Measurements from ENCODE around the gene GSN.

Gene GSN

DNA sequence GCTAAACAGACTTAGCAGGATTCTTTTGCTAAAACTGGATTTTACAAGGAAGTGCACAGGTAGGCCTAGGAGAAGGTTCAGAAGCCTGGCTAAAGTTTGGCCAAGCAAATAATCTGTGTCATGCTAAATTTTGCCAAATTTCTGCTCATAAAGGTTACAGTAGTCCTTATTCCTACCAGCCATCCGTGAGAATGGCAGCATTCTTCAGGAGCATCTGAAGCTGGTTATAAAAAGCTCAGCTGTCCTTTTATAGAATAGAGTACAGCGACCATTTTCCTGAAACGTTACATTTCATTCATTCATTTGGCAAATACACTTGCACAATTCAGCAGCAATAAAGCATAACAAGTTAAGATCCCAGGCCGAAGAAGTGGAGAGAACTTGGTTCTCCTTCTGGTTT lies 6.9 kb downstream of the GSN start:
- Histone ChIP-seq H3K27me3 (ENCODE audit: control insufficient read depth, insufficient read depth, low read length) (peaks cover 38% of the 10 kb centered on the region), H3K9me3 (ENCODE audit: control insufficient read depth, insufficient read depth, low read depth, low read length) (no peaks in the 10 kb centered on the region), H3K4me1 (ENCODE audit: control insufficient read depth, insufficient read depth, low read length) (peaks cover 28% of the 10 kb centered on the region), H3K27ac (ENCODE audit: low read depth, low read length) (no peak overlapping the region), H3K9ac (ENCODE audit: low read length) (no peak overlapping the region), H3K4me3 (ENCODE audit: low read depth, low read length) (no peak overlapping the region), H3K36me3 (ENCODE audit: control insufficient read depth, insufficient read depth, low read length) (no peaks in the 10 kb centered on the region)

DNA sequence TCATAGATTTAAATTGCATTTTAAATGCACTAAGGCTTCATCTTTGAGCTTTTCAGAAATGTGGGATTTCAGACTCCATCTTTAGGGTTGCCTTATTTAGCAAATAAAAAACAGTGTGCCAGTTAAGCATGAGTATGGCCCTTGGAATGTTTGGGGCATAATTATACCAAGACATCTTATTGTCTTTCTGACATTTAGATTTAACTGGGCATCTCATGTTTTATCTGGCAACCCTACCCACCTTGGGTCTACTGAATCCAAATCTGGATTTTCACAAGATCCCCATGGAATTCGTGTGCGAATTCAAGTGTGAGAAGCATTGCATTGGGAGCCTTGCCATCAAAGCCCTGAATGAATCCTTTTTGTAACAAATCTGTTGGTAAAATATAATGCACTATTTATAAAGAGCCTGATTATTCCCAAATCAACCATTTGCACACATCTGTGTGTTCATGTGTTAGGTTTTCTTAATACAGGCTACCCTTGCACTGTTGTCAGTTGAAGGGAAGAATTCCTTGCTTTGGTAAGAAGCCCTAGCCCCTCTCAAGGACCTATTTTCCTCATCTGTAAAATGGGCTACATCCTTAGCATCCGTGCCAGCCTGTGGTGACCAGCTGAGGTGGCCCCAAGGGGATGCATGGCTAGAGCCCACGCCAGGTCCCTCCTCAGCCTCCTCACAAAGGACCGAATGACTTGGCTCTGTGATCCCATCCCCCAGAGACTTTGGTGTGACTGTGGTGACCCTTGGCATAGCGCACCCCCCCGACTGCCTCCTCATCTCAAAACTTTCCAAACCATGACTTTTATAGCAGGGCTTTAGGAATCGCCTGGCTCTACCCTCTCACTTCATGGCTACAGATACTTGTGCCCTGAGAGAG lies 8.1 kb downstream of the GSN start:
- Histone ChIP-seq H3K4me1 (ENCODE audit: control insufficient read depth, insufficient read depth, low read length) (peaks cover 24% of the 10 kb centered on the region), H3K9me3 (ENCODE audit: control insufficient read depth, insufficient read depth, low read depth, low read length) (no peaks in the 10 kb centered on the region), H3K27ac (ENCODE audit: low read depth, low read length) (no peak overlapping the region), H3K36me3 (ENCODE audit: control insufficient read depth, insufficient read depth, low read length) (no peaks in the 10 kb centered on the region), H3K9ac (ENCODE audit: low read length) (no peak overlapping the region), H3K27me3 (ENCODE audit: control insufficient read depth, insufficient read depth, low read length) (peaks cover 38% of the 10 kb centered on the region), H3K4me3 (ENCODE audit: low read depth, low read length) (no peak overlapping the region)

DNA sequence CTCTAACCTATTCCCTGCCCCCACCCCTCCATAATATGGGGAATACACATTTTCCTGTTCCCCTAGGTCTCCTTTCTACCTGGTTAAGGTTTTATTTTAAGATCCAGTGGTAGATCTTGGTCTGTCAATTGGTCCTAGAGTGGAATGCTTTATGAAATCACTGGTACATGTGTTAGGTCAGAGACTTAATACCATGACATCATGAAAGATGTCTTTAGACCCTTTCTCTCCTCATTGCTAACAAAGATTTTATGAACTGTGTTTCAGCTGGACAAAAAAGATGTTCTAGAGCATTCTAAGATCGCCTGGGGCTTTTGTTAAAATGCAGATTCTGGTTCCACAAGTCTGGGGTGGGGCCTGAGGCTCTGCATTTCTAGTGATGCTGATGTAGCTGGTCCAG lies 9.1 kb downstream of the GSN start:
- Histone ChIP-seq H3K36me3 (ENCODE audit: control insufficient read depth, insufficient read depth, low read length) (no peaks in the 10 kb centered on the region), H3K27ac (ENCODE audit: low read depth, low read length) (no peak overlapping the region), H3K4me3 (ENCODE audit: low read depth, low read length) (no peak overlapping the region), H3K9ac (ENCODE audit: low read length) (no peak overlapping the region), H3K4me1 (ENCODE audit: control insufficient read depth, insufficient read depth, low read length) (peaks cover 29% of the 10 kb centered on the region), H3K9me3 (ENCODE audit: control insufficient read depth, insufficient read depth, low read depth, low read length) (no peaks in the 10 kb centered on the region), H3K27me3 (ENCODE audit: control insufficient read depth, insufficient read depth, low read length) (peaks cover 45% of the 10 kb centered on the region)

DNA sequence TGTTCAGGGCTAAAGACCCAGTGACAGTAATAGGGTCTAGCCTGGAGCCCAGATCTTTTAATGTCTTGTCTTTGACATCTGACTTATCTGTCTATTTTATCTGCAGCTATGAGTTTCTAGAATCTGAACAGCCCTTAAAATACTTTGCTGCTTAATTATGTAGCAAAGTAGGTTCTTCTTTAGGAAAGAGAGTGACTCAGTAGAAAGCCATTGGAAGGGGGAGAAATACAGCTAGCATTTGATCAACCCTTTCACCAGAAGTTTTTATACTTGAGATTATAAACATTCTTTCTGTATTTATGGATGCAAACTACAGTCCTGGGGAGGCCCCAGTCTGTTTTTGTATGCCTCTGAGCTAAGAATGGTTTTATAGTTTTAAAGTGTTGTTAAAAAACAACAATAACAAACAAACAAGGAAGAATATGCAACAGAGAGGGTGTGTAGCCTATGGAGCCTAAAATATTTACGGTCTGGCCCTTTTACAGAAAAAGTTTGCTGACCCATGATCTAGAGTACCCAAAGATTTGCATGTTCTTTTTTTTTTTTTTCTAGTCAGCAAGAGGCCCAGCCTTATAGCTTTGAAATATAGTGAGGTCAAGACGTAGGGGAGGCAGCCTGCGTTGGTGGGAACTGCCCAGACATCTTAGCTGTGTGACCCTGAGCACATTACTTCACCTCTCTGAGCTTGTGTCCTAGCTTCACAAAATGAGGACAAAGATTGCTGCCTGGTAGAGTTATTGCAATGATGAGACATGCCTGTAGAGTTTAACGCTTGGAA lies 9.7 kb downstream of the GSN start:
- peak overlapping the region; percentile 1 for H3K9ac ChIP-seq (ENCODE audit: low read length)
- peaks cover 34% of the 10 kb centered on the region for H3K4me1 ChIP-seq (ENCODE audit: control insufficient read depth, insufficient read depth, low read length)
- no peaks in the 10 kb centered on the region for H3K9me3 ChIP-seq (ENCODE audit: control insufficient read depth, insufficient read depth, low read depth, low read length)
- H3K36me3 ChIP-seq (ENCODE audit: control insufficient read depth, insufficient read depth, low read length) = no peaks in the 10 kb centered on the region
- no peak overlapping the region for H3K4me3 ChIP-seq (ENCODE audit: low read depth, low read length)
- H3K27me3 ChIP-seq (ENCODE audit: control insufficient read depth, insufficient read depth, low read length) = peaks cover 52% of the 10 kb centered on the region
- H3K27ac ChIP-seq (ENCODE audit: low read depth, low read length) = no peak overlapping the region

DNA sequence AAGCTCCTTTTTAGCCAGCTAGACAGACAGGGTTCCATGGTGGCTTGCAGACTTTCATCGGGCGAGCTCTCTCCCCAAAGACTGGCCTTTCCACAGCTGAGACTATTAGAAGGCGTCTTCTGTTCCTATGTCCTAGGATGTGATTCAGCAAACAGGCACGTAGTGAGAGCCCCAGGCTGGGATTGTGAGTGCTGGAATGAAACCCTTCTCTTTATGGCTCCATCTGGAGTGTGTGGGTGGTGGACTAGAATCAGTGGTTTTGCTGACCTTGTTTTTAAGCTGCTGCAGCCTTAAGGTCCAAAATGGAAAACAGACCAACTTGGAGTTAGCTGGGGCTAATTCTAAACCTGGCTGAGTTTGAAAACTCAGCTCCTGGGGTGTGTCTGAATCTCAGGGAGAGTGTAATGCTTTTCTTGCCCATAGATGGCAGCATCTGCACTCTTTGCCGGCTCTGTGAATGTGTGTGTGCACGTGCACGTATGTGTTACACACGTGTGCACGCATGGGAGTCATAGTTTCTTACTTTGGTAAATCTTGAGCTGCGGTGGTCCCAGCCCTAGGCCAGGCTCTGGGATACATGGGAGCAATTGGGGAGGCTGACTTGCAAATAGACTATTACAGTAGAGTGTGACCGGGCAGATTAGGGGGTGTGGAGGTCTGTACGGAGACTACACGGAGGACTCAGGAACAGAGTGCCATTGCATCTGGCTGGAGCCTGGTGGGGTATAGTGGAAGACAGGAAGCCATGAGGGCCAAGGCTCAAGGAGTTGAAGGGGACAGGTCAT lies 10.7 kb downstream of the GSN start:
- Histone ChIP-seq H3K27ac (ENCODE audit: low read depth, low read length) (no peak overlapping the region), H3K36me3 (ENCODE audit: control insufficient read depth, insufficient read depth, low read length) (no peaks in the 10 kb centered on the region), H3K27me3 (ENCODE audit: control insufficient read depth, insufficient read depth, low read length) (peaks cover 59% of the 10 kb centered on the region), H3K9ac (ENCODE audit: low read length) (peak overlapping the region; percentile 1), H3K4me1 (ENCODE audit: control insufficient read depth, insufficient read depth, low read length) (peaks cover 35% of the 10 kb centered on the region), H3K4me3 (ENCODE audit: low read depth, low read length) (no peak overlapping the region), H3K9me3 (ENCODE audit: control insufficient read depth, insufficient read depth, low read depth, low read length) (no peaks in the 10 kb centered on the region)

DNA sequence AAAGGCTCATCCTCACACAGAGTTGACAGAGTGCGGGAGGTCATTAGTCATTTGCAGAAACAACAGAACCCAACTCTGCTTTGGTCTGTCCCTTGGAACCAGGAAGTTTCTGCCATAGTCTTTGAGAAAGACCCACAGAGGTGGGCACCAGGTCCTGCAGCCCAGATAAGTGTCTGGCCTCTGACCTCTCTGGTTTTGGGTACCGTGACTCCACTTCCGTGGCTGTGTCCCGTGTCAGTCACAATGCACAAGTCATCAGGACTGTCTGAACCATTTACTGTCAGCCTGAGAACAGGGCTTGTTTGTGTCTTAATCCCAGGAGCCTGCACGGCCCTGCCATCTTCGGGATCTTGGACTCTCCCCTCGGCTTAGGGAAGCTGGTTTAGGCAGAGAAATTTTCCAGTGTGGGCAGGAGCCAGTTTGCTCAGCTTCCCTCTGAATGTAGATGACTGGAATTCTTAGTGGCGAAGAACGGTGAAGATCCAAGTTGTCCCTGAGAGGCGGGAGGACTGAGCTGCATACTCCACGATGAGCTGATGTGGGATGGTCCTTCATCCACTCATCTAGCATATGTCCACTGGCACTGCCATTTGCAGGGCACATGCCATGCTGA lies 11.9 kb downstream of the GSN start:
- peaks cover 47% of the 10 kb centered on the region for H3K4me1 ChIP-seq (ENCODE audit: control insufficient read depth, insufficient read depth, low read length)
- H3K9ac ChIP-seq (ENCODE audit: low read length) = no peak overlapping the region
- no peak overlapping the region for H3K4me3 ChIP-seq (ENCODE audit: low read depth, low read length)
- H3K27ac ChIP-seq (ENCODE audit: low read depth, low read length) = no peak overlapping the region
- no peaks in the 10 kb centered on the region for H3K9me3 ChIP-seq (ENCODE audit: control insufficient read depth, insufficient read depth, low read depth, low read length)
- peaks cover 69% of the 10 kb centered on the region for H3K27me3 ChIP-seq (ENCODE audit: control insufficient read depth, insufficient read depth, low read length)
- H3K36me3 ChIP-seq (ENCODE audit: control insufficient read depth, insufficient read depth, low read length) = no peaks in the 10 kb centered on the region

DNA sequence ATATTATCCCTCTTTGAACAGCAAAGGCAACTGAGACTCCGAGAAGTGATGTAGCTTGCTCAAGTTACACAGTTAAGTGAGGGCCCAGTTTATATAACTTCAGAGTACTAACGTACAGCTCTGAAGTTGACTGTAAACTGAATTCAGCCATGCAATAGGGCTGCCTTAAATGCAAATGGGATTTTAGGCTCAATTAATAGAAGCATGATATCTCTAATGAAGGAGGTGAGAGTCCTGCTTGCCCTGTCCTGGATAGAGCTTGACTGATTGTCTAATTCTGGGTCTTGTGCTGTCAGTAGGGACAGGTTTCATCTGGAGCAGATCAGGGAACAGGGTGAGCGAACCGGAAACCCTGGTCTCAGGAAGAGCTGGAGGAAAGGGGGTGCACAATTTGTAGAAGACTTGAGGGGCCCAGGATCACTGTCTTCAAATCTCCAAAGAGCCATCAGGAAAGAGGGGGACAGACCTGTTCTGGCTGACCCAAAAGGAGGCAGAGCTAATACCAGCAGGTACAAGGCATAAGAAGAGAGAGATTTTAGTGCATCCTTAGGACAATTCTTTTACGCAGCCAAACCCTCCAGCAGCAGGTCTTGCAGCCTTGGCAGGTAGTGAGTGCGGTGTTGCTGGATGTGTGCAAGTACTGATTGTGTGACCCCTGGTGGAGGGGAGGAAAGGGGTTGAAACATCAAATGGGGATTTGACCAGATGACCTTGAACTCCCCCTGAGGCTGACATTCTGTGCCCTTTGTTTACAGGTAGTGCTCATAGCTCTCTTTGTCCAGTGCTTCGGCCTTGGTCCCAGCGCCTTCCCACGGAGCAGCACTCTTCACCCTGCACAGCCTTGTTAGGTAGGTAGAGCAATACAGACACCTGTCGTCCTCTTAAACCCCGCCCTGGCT lies 13.0 kb downstream of the GSN start:
- Histone ChIP-seq H3K27me3 (ENCODE audit: control insufficient read depth, insufficient read depth, low read length) (peaks cover 75% of the 10 kb centered on the region), H3K4me3 (ENCODE audit: low read depth, low read length) (no peak overlapping the region), H3K36me3 (ENCODE audit: control insufficient read depth, insufficient read depth, low read length) (no peaks in the 10 kb centered on the region), H3K27ac (ENCODE audit: low read depth, low read length) (no peak overlapping the region), H3K9ac (ENCODE audit: low read length) (peak overlapping the region; percentile 34), H3K9me3 (ENCODE audit: control insufficient read depth, insufficient read depth, low read depth, low read length) (no peaks in the 10 kb centered on the region), H3K4me1 (ENCODE audit: control insufficient read depth, insufficient read depth, low read length) (peaks cover 51% of the 10 kb centered on the region)

DNA sequence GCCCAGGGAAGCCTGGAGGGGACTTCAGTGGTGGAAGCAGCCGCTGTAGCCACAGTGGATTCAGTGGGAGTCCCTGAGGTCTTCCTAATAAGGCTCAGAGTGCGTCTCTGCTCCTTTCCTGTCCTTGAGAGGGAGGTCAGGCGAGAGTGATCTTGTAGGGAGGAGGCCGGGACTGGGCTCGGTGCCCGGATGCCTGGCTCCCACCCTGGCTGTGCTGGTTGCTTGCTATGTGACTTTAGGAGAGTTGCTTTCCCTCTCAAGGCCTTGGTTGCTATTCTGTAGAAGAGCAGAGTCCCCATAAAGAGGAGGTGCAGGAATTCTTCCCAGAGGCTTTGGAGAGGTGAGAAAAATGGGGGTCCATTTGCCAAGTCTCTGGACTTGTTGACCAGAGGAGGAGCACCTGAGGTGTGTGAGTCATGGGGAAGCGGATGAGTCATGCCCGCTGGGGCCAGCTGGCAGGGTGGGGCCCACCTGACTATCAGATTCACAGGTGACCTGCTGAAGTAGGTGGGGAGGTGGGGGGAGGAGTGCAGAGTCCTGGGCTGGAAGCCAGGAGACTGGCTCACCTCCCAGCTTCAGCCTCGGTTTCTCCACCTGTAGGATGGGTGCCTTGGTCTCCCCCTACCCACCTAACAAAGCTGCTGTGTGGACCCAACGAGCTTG lies 13.8 kb downstream of the GSN start:
- H3K4me1 ChIP-seq (ENCODE audit: control insufficient read depth, insufficient read depth, low read length) = peaks cover 59% of the 10 kb centered on the region
- peaks cover 81% of the 10 kb centered on the region for H3K27me3 ChIP-seq (ENCODE audit: control insufficient read depth, insufficient read depth, low read length)
- peak overlapping the region; percentile 34 for H3K9ac ChIP-seq (ENCODE audit: low read length)
- no peak overlapping the region for H3K27ac ChIP-seq (ENCODE audit: low read depth, low read length)
- H3K4me3 ChIP-seq (ENCODE audit: low read depth, low read length) = no peak overlapping the region
- no peaks in the 10 kb centered on the region for H3K36me3 ChIP-seq (ENCODE audit: control insufficient read depth, insufficient read depth, low read length)
- H3K9me3 ChIP-seq (ENCODE audit: control insufficient read depth, insufficient read depth, low read depth, low read length) = no peaks in the 10 kb centered on the region

DNA sequence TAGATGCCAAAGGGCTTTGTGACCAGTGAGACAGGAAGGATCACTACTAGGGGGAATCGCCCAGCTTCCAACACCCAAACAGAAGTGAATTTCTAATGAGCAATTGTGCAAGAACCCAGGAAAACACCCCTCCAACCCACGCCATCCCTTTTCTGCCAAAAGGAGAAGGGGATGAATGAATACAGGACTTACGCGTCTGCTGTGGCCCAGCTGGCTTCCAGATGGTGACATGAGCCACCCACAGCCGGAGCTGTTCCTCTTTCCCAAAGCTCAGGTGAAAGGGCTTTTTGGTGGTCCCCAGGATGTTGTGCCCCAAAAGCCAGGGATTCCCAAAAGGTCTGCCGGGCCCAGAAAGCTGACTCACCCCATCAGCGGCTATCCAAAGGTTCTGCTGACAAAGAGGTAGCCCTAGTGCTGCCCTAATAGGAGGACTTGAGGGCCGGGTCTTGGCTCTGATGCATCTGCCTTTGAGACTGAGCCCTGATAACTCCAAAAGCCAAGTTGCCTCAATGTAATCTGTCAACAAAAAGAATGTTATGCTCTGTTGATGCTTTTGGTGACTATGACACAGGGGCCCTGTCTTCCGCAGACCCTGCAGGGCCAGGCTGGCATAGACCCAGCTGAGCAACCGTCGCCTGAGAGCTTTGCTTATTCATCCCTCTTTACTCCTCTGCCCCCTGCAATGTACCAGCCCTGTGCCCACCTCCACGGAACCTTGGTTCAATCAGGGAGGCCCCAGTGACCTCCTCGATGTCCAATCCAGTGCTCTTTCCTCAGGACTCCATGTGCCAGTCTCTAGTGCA lies 14.5 kb downstream of the GSN start:
- Histone ChIP-seq H3K9ac (ENCODE audit: low read length) (no peak overlapping the region), H3K36me3 (ENCODE audit: control insufficient read depth, insufficient read depth, low read length) (no peaks in the 10 kb centered on the region), H3K9me3 (ENCODE audit: control insufficient read depth, insufficient read depth, low read depth, low read length) (no peaks in the 10 kb centered on the region), H3K4me1 (ENCODE audit: control insufficient read depth, insufficient read depth, low read length) (peaks cover 65% of the 10 kb centered on the region), H3K4me3 (ENCODE audit: low read depth, low read length) (no peak overlapping the region), H3K27ac (ENCODE audit: low read depth, low read length) (no peak overlapping the region), H3K27me3 (ENCODE audit: control insufficient read depth, insufficient read depth, low read length) (peaks cover 81% of the 10 kb centered on the region)
